AG08396 (cell line): ENCODE measurements around the gene PRDM16.
"Not testable (repeated sequence)": the region's sequence is repeated elsewhere in the genome, so short reads cannot be mapped to it uniquely, and the experiment has no call there.

ENCODE experiments used
- DNase-seq: peaks from one replicate; pipeline ENCODE4 v3.0.0; 2012; ENCODE audit warnings: low spot score, mixed read lengths

The PRDM16 gene

GRCh38 chr1:3282186-3282585, 213.2 kb downstream of the PRDM16 start:
- DNase-seq: no peak

- DNase-seq: no peak
Measured at GRCh38 chr1:3282656-3283430, 213.8 kb downstream of the PRDM16 start.

- DNase-seq: peak; percentile 83
Measured at GRCh38 chr1:3283849-3284248, 214.8 kb downstream of the PRDM16 start.

- no peak for DNase-seq
Measured at GRCh38 chr1:3284691-3285090, 215.7 kb downstream of the PRDM16 start.

GRCh38 chr1:3285106-3285740, 216.2 kb downstream of the PRDM16 start:
- no peak for DNase-seq

GRCh38 chr1:3287095-3287494, 218.1 kb downstream of the PRDM16 start:
- not testable (repeated sequence) for DNase-seq

- DNase-seq: no peak
Measured at GRCh38 chr1:3287656-3288160, 218.7 kb downstream of the PRDM16 start.

- DNase-seq: no peak
Measured at GRCh38 chr1:3289502-3289901, 220.5 kb downstream of the PRDM16 start.

- no peak for DNase-seq
Measured at GRCh38 chr1:3290438-3290837, 221.4 kb downstream of the PRDM16 start.

GRCh38 chr1:3290915-3291314, 221.9 kb downstream of the PRDM16 start:
- no peak for DNase-seq

GRCh38 chr1:3292051-3292722, 223.2 kb downstream of the PRDM16 start:
- DNase-seq: no peak

GRCh38 chr1:3292868-3293562, 224.0 kb downstream of the PRDM16 start:
- DNase-seq: no peak

GRCh38 chr1:3293563-3294080, 224.6 kb downstream of the PRDM16 start:
- DNase-seq: no peak

GRCh38 chr1:3294450-3294849, 225.4 kb downstream of the PRDM16 start:
- no peak for DNase-seq

GRCh38 chr1:3295846-3296245, 226.8 kb downstream of the PRDM16 start:
- DNase-seq: no peak

GRCh38 chr1:3296326-3296725, 227.3 kb downstream of the PRDM16 start:
- no peak for DNase-seq

- DNase-seq: no peak
Measured at GRCh38 chr1:3296826-3297225, 227.8 kb downstream of the PRDM16 start.

- DNase-seq: no peak
Measured at GRCh38 chr1:3297756-3298155, 228.8 kb downstream of the PRDM16 start.

- DNase-seq: no peak
Measured at GRCh38 chr1:3298197-3298596, 229.2 kb downstream of the PRDM16 start.

GRCh38 chr1:3304246-3304645, 235.2 kb downstream of the PRDM16 start:
- no peak for DNase-seq

GRCh38 chr1:3304692-3305091, 235.7 kb downstream of the PRDM16 start:
- no peak for DNase-seq

- no peak for DNase-seq
Measured at GRCh38 chr1:3305156-3305555, 236.2 kb downstream of the PRDM16 start.
